Esophagus muscularis mucosa (tissue), 4 donors: ENCODE data around the gene MSH2.

Experiments used
- CTCF ChIP-seq, 3 experiments: fragments of 200-600 bp in 2 of 3; fragments of 450-650 bp in 1 of 3; sonication (generic) in 2 of 3; IDR thresholded peaks; one replicate each; pipeline ENCODE4 v1.5.1; 2017 to 2019; ENCODE audit warnings: antibody characterized with exemption in 3 of 3, mild to moderate bottlenecking in 2 of 3, moderate library complexity in 1 of 3
- EP300 ChIP-seq: sonication (generic); formaldehyde crosslinking; IDR thresholded peaks from one replicate; pipeline ENCODE4 v1.6.1; 2017; ENCODE audit warnings: antibody characterized with exemption
- POLR2A ChIP-seq: fragments of 450-650 bp; IDR thresholded peaks from one replicate; pipeline ENCODE4 v1.6.1; 2017; ENCODE audit warnings: antibody characterized with exemption, moderate library complexity, mild to moderate bottlenecking, low read depth
- POLR2AphosphoS5 ChIP-seq, 2 donors: sonication (generic); formaldehyde crosslinking; IDR thresholded peaks; one replicate each; pipeline ENCODE4 v1.6.1; 2017; ENCODE audit warnings: antibody characterized with exemption in 2 of 2

GRCh38 chr2:47471429-47472116, 68.6 kb downstream of the MSH2 start:
- TF ChIP-seq EP300, result no peak
- no peak for TF ChIP-seq POLR2A
- no peak for TF ChIP-seq CTCF (IDR thresholded peaks at IDR 0.05)
- TF ChIP-seq POLR2AphosphoS5 (IDR thresholded peaks at IDR 0.05), result no peak
